GM12878 (cell line): ENCODE measurements around the gene SLA2. TPM values are rescaled to one million over a fixed set of nuclear protein-coding genes. Genes with fewer than 3 reads are reported as not detected.

Experiments used
- ATAC-seq: fragments of 200-7000 bp; cut with Tn5 transposase; 3 replicates; pipeline ENCODE4 v1.9.1; 2020; ENCODE audit warnings: mild to moderate bottlenecking, moderate library complexity
- BruUV-seq: library from RNA; stranded (reverse); fragments of 400-500 nt; replicated peaks from 2 replicates; lab custom pipeline; 2021; lab: Mats Ljungman, UMichigan
- CTCF ChIA-PET: fragments of 300-600 bp; sonication (Branson Sonifier 250); formaldehyde crosslinking; extraction: SDS; loops from one replicate; lab custom pipeline; 2021; ENCODE audit warnings: inconsistent platforms; lab: Yijun Ruan, JAX
- POLR2A ChIA-PET: fragments of 350-600 bp; formaldehyde crosslinking; extraction: SDS; loops from one replicate; lab custom pipeline; 2021; ENCODE audit warnings: inconsistent platforms; lab: Charles Lee
- RAD21 ChIA-PET: fragments of 300-600 bp; sonication (Branson Sonifier 250); formaldehyde crosslinking; loops from one replicate; lab custom pipeline; 2023; ENCODE audit warnings: antibody characterized with exemption; ENCODE audit not compliant: unreplicated experiment; lab: Charles Lee
- SMC1A ChIA-PET: fragments of 300-600 bp; sonication (Branson Sonifier 250); formaldehyde crosslinking; loops from one replicate; lab custom pipeline; 2023; ENCODE audit not compliant: unreplicated experiment, uncharacterized antibody; lab: Charles Lee
- DNase-seq: peaks from one replicate; pipeline ENCODE4 v3.0.0-alpha.2; 2011; ENCODE audit warnings: low read depth, low spot score
- FAIRE-seq: peaks from 3 replicates; lab custom pipeline; 2011; peaks lifted over from hg19 to GRCh38; lab: Jason Lieb, UNC
- H2AFZ ChIP-seq: 2 replicates; pipeline ENCODE4 v1.6.0; 2011; ENCODE audit warnings: low read depth, low read length, control low read depth; ENCODE audit not compliant: control insufficient read depth
- H3K27ac ChIP-seq: 2 replicates; pipeline ENCODE4 v1.5.1; 2011; ENCODE audit warnings: control low read depth; ENCODE audit not compliant: control insufficient read depth, insufficient read depth
- H3K27me3 ChIP-seq, 2 experiments: replicated peaks in 1 of 2; 2 replicates each; pipeline versions ENCODE4 v1.6.0 to v1.6.1; 2011; ENCODE audit warnings: low read length in 1 of 2; ENCODE audit not compliant: control insufficient read depth in 2 of 2, insufficient read depth in 2 of 2
- H3K36me3 ChIP-seq, 2 experiments: 2 replicates each; pipeline ENCODE4 v1.5.1; 2011; ENCODE audit warnings: low read length in 1 of 2; ENCODE audit not compliant: control insufficient read depth in 2 of 2, insufficient read depth in 2 of 2
- H3K4me1 ChIP-seq: 2 replicates; pipeline ENCODE4 v1.6.1; 2011; ENCODE audit warnings: mild to moderate bottlenecking, low read length, moderate library complexity, mixed read lengths; ENCODE audit not compliant: control insufficient read depth, insufficient read depth
- H3K4me2 ChIP-seq: 2 replicates; pipeline ENCODE4 v1.6.0; 2011; ENCODE audit warnings: control low read depth; ENCODE audit not compliant: control insufficient read depth, insufficient read depth
- H3K4me3 ChIP-seq: fragments of 200-600 bp; sonication (generic); 2 replicates; pipeline ENCODE4 v1.5.1; 2016
- H3K79me2 ChIP-seq: 2 replicates; pipeline ENCODE4 v1.6.0; 2011; ENCODE audit warnings: low read length; ENCODE audit not compliant: control insufficient read depth, insufficient read depth
- H3K9ac ChIP-seq: 2 replicates; pipeline ENCODE4 v1.8.0; 2011; ENCODE audit warnings: low read length, control low read depth, mixed read lengths; ENCODE audit not compliant: control insufficient read depth, insufficient read depth
- H3K9me3 ChIP-seq: replicated peaks from 3 replicates; pipeline ENCODE4 v1.5.1; 2011; ENCODE audit warnings: mild to moderate bottlenecking, low read length; ENCODE audit not compliant: control insufficient read depth, insufficient read depth
- H4K20me1 ChIP-seq: 2 replicates; pipeline ENCODE4 v1.6.0; 2011; ENCODE audit not compliant: control insufficient read depth, insufficient read depth
- CBX3 ChIP-seq: fragments of 200-600 bp; sonication (generic); IDR thresholded peaks from 2 replicates; pipeline ENCODE4 v1.6.1; 2016; ENCODE audit warnings: low read depth, borderline replicate concordance
- EGR1 ChIP-seq, 2 experiments: IDR thresholded peaks; 1 replicate in 1 of 2; 2 replicates in 1 of 2; pipeline ENCODE4 v1.6.1; 2011 to 2012; ENCODE audit warnings: low read depth in 2 of 2, low read length in 2 of 2, borderline replicate concordance in 1 of 2, mild to moderate bottlenecking in 1 of 2, moderate library complexity in 1 of 2
- EP300 ChIP-seq, 2 experiments: fragments of 150-350 bp in 1 of 2; IDR thresholded peaks; 2 replicates each; pipeline ENCODE4 v1.6.1; 2011 to 2012; ENCODE audit warnings: low read depth in 2 of 2, low read length in 2 of 2, borderline replicate concordance in 1 of 2, improper control_type of control experiment in 1 of 2, inconsistent platforms in 1 of 2; ENCODE audit not compliant: control insufficient read depth in 1 of 2
- FOXK2 ChIP-seq: fragments of 450-650 bp; IDR thresholded peaks from 2 replicates; pipeline ENCODE4 v1.6.1; 2017; ENCODE audit warnings: mild to moderate bottlenecking, moderate library complexity
- HDAC2 ChIP-seq: fragments of 200-600 bp; sonication (generic); IDR thresholded peaks from 2 replicates; pipeline ENCODE4 v1.6.1; 2017
- IKZF1 ChIP-seq: fragments of 450-650 bp; conservative IDR thresholded peaks from 2 replicates; pipeline ENCODE4 v1.6.1; 2017; ENCODE audit warnings: antibody characterized with exemption, mild to moderate bottlenecking
- JUNB ChIP-seq: IDR thresholded peaks from 2 replicates; pipeline ENCODE4 v1.6.1; 2016; ENCODE audit warnings: antibody characterized with exemption, mild to moderate bottlenecking
- NFXL1 ChIP-seq: fragments of 450-650 bp; IDR thresholded peaks from 2 replicates; pipeline ENCODE4 v1.6.1; 2017; ENCODE audit warnings: antibody characterized with exemption, mild to moderate bottlenecking, borderline replicate concordance
- NFYA ChIP-seq: IDR thresholded peaks from 2 replicates; pipeline ENCODE4 v1.6.1; 2011; ENCODE audit warnings: low read depth, mild to moderate bottlenecking, low read length, improper control_type of control experiment, borderline replicate concordance
- RB1 ChIP-seq: fragments of 450-650 bp; formaldehyde crosslinking; IDR thresholded peaks from 2 replicates; pipeline ENCODE4 v1.6.1; 2017; ENCODE audit warnings: mild to moderate bottlenecking, borderline replicate concordance
- RCOR1 ChIP-seq: conservative IDR thresholded peaks from 2 replicates; pipeline ENCODE4 v1.6.1; 2012; ENCODE audit warnings: low read depth, low read length, improper control_type of control experiment
- RELB ChIP-seq: fragments of 450-650 bp; IDR thresholded peaks from 2 replicates; pipeline ENCODE4 v1.6.1; 2017; ENCODE audit warnings: low read depth, mild to moderate bottlenecking, moderate library complexity
- WRNIP1 ChIP-seq: IDR thresholded peaks from 2 replicates; pipeline ENCODE4 v1.6.1; 2011; ENCODE audit warnings: low read depth, low read length, improper control_type of control experiment, borderline replicate concordance
- ZNF207 ChIP-seq: fragments of 450-650 bp; IDR thresholded peaks from 2 replicates; pipeline ENCODE4 v1.6.1; 2014; ENCODE audit warnings: antibody characterized with exemption, mild to moderate bottlenecking, borderline replicate concordance
- WGBS: methylation state at CpG from one replicate; pipeline ENCODE4 v1.1.6; 2016; ENCODE audit warnings: low lambda C conversion rate; ENCODE audit not compliant: insufficient replicate concordance, insufficient coverage; ENCODE audit errors: missing lambda C conversion rate; 5-methylcytosine and 5-hydroxymethylcytosine counted together
- in situ Hi-C: fragments of 300-500 bp; cut with MboI; formaldehyde crosslinking; loops from 9 replicates; pipeline ENCODE4 v1.14.3; 2018; ENCODE audit warnings: mixed read lengths
- intact Hi-C: fragments of 100-400 bp; cut with micrococcal nuclease; formaldehyde crosslinking; loops from one replicate; pipeline ENCODE4 v1.14.2; 2022; ENCODE audit not compliant: unreplicated experiment
- polyA plus RNA-seq, 11 experiments: library from polyadenylated mRNA; depleted of rRNA in 4 of 11; unstranded in 6 of 11; stranded (reverse) in 5 of 11; fragments of >200 nt; fragmentation: Nextera tagmentation in 4 of 11; fragmentation: Illumina TruSeq in 1 of 11; extraction: Ambion mirVana in 4 of 11; extraction: Trizol in 1 of 11; gene quantifications; 1 replicate in 1 of 11; 2 replicates in 10 of 11; pipeline versions ENCODE4 v1.2.1 to v1.2.3, GENCODE V29; 2011 to 2016; ENCODE audit warnings: inconsistent platforms in 2 of 11, missing spikeins in 2 of 11, low read depth in 1 of 11
- total RNA-seq, 4 experiments: library from RNA; depleted of rRNA in 3 of 4; stranded (reverse); fragments of >200 nt in 3 of 4; fragmentation: Illumina TruSeq in 1 of 4; extraction: Trizol in 1 of 4; gene quantifications; 2 replicates each; pipeline versions ENCODE4 v1.2.1 to v1.2.3, GENCODE V29; 2013 to 2021
- TF ChIP-seq, protein P1 (sequence below): IDR thresholded peaks from 2 replicates; pipeline ENCODE4 v1.6.1; 2011; ENCODE audit warnings: low read depth, mild to moderate bottlenecking, low read length, moderate library complexity, borderline replicate concordance; ENCODE audit errors: extremely low read depth

Gene SLA2
- total and polyA plus RNA-seq, 10 of the 15 experiments (the other 5 are each of a cell fraction or from before 2014, with no cell fraction given): 0.29 to 3.3 (median 1.4) TPM

DNA sequence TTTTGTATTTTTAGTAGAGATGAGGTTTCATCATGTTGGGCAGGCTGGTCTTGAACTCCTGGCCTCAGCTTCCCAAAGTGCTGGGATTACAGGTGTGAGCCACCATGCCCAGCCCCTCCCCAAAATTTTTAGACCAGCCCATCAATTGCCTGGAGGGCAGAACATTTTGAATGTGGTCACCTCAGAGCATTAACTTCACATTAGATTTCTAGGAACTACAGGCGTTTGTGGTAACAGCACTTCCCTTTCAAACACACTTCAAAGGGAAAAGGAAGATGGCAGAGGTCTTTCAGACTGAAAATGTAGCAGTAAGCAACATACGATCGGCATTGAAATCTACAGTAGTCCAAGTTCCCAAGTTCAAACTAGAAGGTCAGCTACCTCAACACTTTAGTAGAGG is 12.3 kb upstream of the SLA2 start (continued):
- TF ChIP-seq, protein P1, sequence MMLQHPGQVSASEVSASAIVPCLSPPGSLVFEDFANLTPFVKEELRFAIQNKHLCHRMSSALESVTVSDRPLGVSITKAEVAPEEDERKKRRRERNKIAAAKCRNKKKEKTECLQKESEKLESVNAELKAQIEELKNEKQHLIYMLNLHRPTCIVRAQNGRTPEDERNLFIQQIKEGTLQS: no peak
- TF ChIP-seq, all 136 proteins: peak for 0

- intact Hi-C loops: no loop called here
Observed at GRCh38 chr20:36656733-36657132, 10.7 kb upstream of the SLA2 start.

More at GRCh38 chr20:36656733-36657132, 10.7 kb upstream of the SLA2 start:
- Histone ChIP-seq H3K4me1 (no peaks in the 10 kb centered on the region), H3K79me2 (no peaks in the 10 kb centered on the region), H3K4me3 (no peak overlapping the region)
- SMC1A ChIA-PET: interaction anchor here (0.6 kb wide), 1 partner anchor 22 kb away, joined by 3 read pairs; no protein-coding TSS in a partner anchor
- CTCF ChIA-PET: interaction anchor here (0.6 kb wide), 1 partner anchor 607 kb away, joined by 3 read pairs; no protein-coding TSS in a partner anchor
- RAD21 ChIA-PET: no interaction called here
- in situ Hi-C loops: no loop called here
- POLR2A ChIA-PET: interaction anchor here (0.5 kb wide), 1 partner anchor 21 kb away, joined by 4 read pairs; no protein-coding TSS in a partner anchor
- ATAC-seq: no peak
- BruUV-seq: no TSS peak
- no peak for TF ChIP-seq RCOR1
- TF ChIP-seq, protein P1: no peak
- no peak for TF ChIP-seq EP300 (IDR thresholded peaks at IDR 0.05; ENCODE audit: borderline replicate concordance in 1 of 2, control insufficient read depth in 1 of 2, low read depth in 2 of 2, low read length in 2 of 2)
- TF ChIP-seq NFYA: no peak
- TF ChIP-seq NFXL1: no peak
- TF ChIP-seq ZNF207: no peak
- TF ChIP-seq EGR1 (IDR thresholded peaks at IDR 0.05; ENCODE audit: borderline replicate concordance in 1 of 2, low read depth in 2 of 2, low read length in 2 of 2): no peak
- no peak for TF ChIP-seq IKZF1
- TF ChIP-seq RELB: no peak
- TF ChIP-seq FOXK2: no peak
- TF ChIP-seq HDAC2: no peak
- TF ChIP-seq RB1: no peak
- TF ChIP-seq CBX3: no peak
- TF ChIP-seq JUNB: no peak
- TF ChIP-seq WRNIP1: no peak
- TF ChIP-seq, all 136 proteins: peak for 0
- no peak overlapping the region for H3K27ac ChIP-seq
- H4K20me1 ChIP-seq: no peaks in the 10 kb centered on the region
- no peaks in the 10 kb centered on the region for H3K27me3 ChIP-seq
- FAIRE-seq (no peak), DNase-seq (no peak)
- 94% methylated on average over 4 of the region's 4 CpGs for WGBS
- H3K4me2 ChIP-seq: no peak overlapping the region
- H3K9ac ChIP-seq: no peak overlapping the region
- H3K9me3 ChIP-seq: no peaks in the 10 kb centered on the region
- no peak overlapping the region for H2AFZ ChIP-seq
- H3K36me3 ChIP-seq: peaks cover 2 to 3% of the 10 kb centered on the region in 2 experiments; a peak in 3 of 4 replicates
